SJCRH30 (cell line): Measurements from ENCODE around the gene TRAPPC2L. TPM values are rescaled to one million over a fixed set of nuclear protein-coding genes. Genes with fewer than 3 reads are reported as not detected.
"Not testable (repeated sequence)": the region's sequence is repeated elsewhere in the genome, so short reads cannot be mapped to it uniquely, and the experiment has no call there.

Experiments
- DNase-seq, 2 experiments: peaks; one replicate each; pipeline ENCODE4 v3.0.0-alpha.2; 2015 to 2020
- H3K27ac ChIP-seq: fragments of 250-450 bp; sonication (Bioruptor Pico); 2 replicates; pipeline ENCODE4 v1.5.1; 2020; ENCODE audit warnings: mild to moderate bottlenecking, moderate library complexity
- H3K27me3 ChIP-seq: fragments of 250-450 bp; sonication (Bioruptor Pico); 2 replicates; pipeline ENCODE4 v1.5.1; 2020; ENCODE audit warnings: mild to moderate bottlenecking, moderate library complexity
- H3K36me3 ChIP-seq: fragments of 250-450 bp; sonication (Bioruptor Pico); 2 replicates; pipeline ENCODE4 v1.5.1; 2020; ENCODE audit warnings: mild to moderate bottlenecking, moderate library complexity
- H3K4me1 ChIP-seq: fragments of 250-450 bp; sonication (Bioruptor Pico); 2 replicates; pipeline ENCODE4 v1.5.1; 2020; ENCODE audit warnings: mild to moderate bottlenecking, moderate library complexity
- H3K4me3 ChIP-seq: fragments of 250-450 bp; sonication (Bioruptor Pico); 2 replicates; pipeline ENCODE4 v1.5.1; 2020; ENCODE audit warnings: mild to moderate bottlenecking, moderate library complexity
- H3K9me3 ChIP-seq: fragments of 250-450 bp; sonication (Bioruptor Pico); replicated peaks from 2 replicates; pipeline ENCODE4 v1.5.1; 2020; ENCODE audit warnings: mild to moderate bottlenecking, moderate library complexity
- total RNA-seq: library from RNA; depleted of rRNA; stranded (reverse); fragments of >200 nt; shearing (Covaris generic); gene quantifications from 2 replicates; pipeline ENCODE4 v1.2.3, GENCODE V29; 2014

Gene TRAPPC2L
- total RNA-seq, 1 experiment from 2014 or later, result 34.3 TPM

- Histone ChIP-seq H3K4me3 (no peak overlapping the region), H3K36me3 (no peaks in the 10 kb centered on the region), H3K27me3 (no peaks in the 10 kb centered on the region)
Measured at GRCh38 chr16:88881007-88881615, 24.2 kb downstream of the TRAPPC2L start.

GRCh38 chr16:88881675-88882357, 24.9 kb downstream of the TRAPPC2L start:
- no peak overlapping the region for H3K27ac ChIP-seq
- no peak for DNase-seq
- H3K9me3 ChIP-seq, result no peaks in the 10 kb centered on the region
- H3K27me3 ChIP-seq, result no peaks in the 10 kb centered on the region
- no peaks in the 10 kb centered on the region for H3K36me3 ChIP-seq
- no peaks in the 10 kb centered on the region for H3K4me1 ChIP-seq
- no peak overlapping the region for H3K4me3 ChIP-seq

More at GRCh38 chr16:88881007-88881615, 24.2 kb downstream of the TRAPPC2L start:
- Histone ChIP-seq H3K9me3 (no peaks in the 10 kb centered on the region), H3K4me1 (no peaks in the 10 kb centered on the region), H3K27ac (no peak overlapping the region)
- no peak for DNase-seq

- no peaks in the 10 kb centered on the region for H3K27me3 ChIP-seq
- H3K4me3 ChIP-seq, result no peak overlapping the region
- H3K9me3 ChIP-seq, result no peaks in the 10 kb centered on the region
- H3K4me1 ChIP-seq, result no peaks in the 10 kb centered on the region
- DNase-seq, result no peak
- no peaks in the 10 kb centered on the region for H3K36me3 ChIP-seq
- no peak overlapping the region for H3K27ac ChIP-seq
Measured at GRCh38 chr16:88882358-88883030, 25.6 kb downstream of the TRAPPC2L start.

GRCh38 chr16:88883117-88883895, 26.4 kb downstream of the TRAPPC2L start:
- Histone ChIP-seq H3K4me3 (no peak overlapping the region), H3K36me3 (no peaks in the 10 kb centered on the region), H3K9me3 (no peaks in the 10 kb centered on the region), H3K27me3 (no peaks in the 10 kb centered on the region), H3K4me1 (no peaks in the 10 kb centered on the region), H3K27ac (no peak overlapping the region)
- DNase-seq, result no peak

- H3K4me3 ChIP-seq, result no peak overlapping the region
- H3K4me1 ChIP-seq, result no peaks in the 10 kb centered on the region
- no peak overlapping the region for H3K27ac ChIP-seq
- H3K36me3 ChIP-seq, result no peaks in the 10 kb centered on the region
- H3K27me3 ChIP-seq, result no peaks in the 10 kb centered on the region
- no peaks in the 10 kb centered on the region for H3K9me3 ChIP-seq
- no peak for DNase-seq
Measured at GRCh38 chr16:88883946-88884345, 27.0 kb downstream of the TRAPPC2L start.

GRCh38 chr16:88884569-88885271, 27.8 kb downstream of the TRAPPC2L start:
- Histone ChIP-seq H3K4me1 (no peaks in the 10 kb centered on the region), H3K9me3 (no peaks in the 10 kb centered on the region), H3K36me3 (no peaks in the 10 kb centered on the region), H3K27ac (no peak overlapping the region), H3K4me3 (no peak overlapping the region), H3K27me3 (no peaks in the 10 kb centered on the region)
- DNase-seq, result no peak

- Histone ChIP-seq H3K4me3 (no peak overlapping the region), H3K4me1 (no peaks in the 10 kb centered on the region), H3K9me3 (no peaks in the 10 kb centered on the region), H3K27ac (no peak overlapping the region), H3K27me3 (no peaks in the 10 kb centered on the region), H3K36me3 (no peaks in the 10 kb centered on the region)
- DNase-seq, result no peak
Measured at GRCh38 chr16:88885693-88886280, 28.9 kb downstream of the TRAPPC2L start.

GRCh38 chr16:88886420-88886844, 29.5 kb downstream of the TRAPPC2L start:
- no peak overlapping the region for H3K27ac ChIP-seq
- DNase-seq, result no peak

GRCh38 chr16:88886845-88887521, 30.1 kb downstream of the TRAPPC2L start:
- no peak for DNase-seq

More at GRCh38 chr16:88886420-88886844, 29.5 kb downstream of the TRAPPC2L start:
- H3K9me3 ChIP-seq, result no peaks in the 10 kb centered on the region
- H3K36me3 ChIP-seq, result no peaks in the 10 kb centered on the region
- no peak overlapping the region for H3K4me3 ChIP-seq
- no peaks in the 10 kb centered on the region for H3K27me3 ChIP-seq
- no peaks in the 10 kb centered on the region for H3K4me1 ChIP-seq

GRCh38 chr16:88888057-88888456, 31.1 kb downstream of the TRAPPC2L start:
- Histone ChIP-seq H3K4me1 (no peaks in the 10 kb centered on the region), H3K9me3 (no peaks in the 10 kb centered on the region), H3K27ac (no peak overlapping the region), H3K4me3 (no peak overlapping the region), H3K27me3 (no peaks in the 10 kb centered on the region), H3K36me3 (no peaks in the 10 kb centered on the region)
- no peak for DNase-seq

More at GRCh38 chr16:88886845-88887521, 30.1 kb downstream of the TRAPPC2L start:
- Histone ChIP-seq H3K4me3 (no peak overlapping the region), H3K27me3 (no peaks in the 10 kb centered on the region), H3K36me3 (no peaks in the 10 kb centered on the region), H3K27ac (no peak overlapping the region), H3K9me3 (no peaks in the 10 kb centered on the region), H3K4me1 (no peaks in the 10 kb centered on the region)

GRCh38 chr16:88888461-88889387, 31.8 kb downstream of the TRAPPC2L start:
- Histone ChIP-seq H3K27me3 (no peaks in the 10 kb centered on the region), H3K4me1 (no peaks in the 10 kb centered on the region), H3K36me3 (no peaks in the 10 kb centered on the region), H3K9me3 (no peaks in the 10 kb centered on the region), H3K27ac (no peak overlapping the region), H3K4me3 (no peak overlapping the region)
- DNase-seq, result no peak

- H3K27ac ChIP-seq, H3K9me3 ChIP-seq, H3K4me1 ChIP-seq, DNase-seq, H3K4me3 ChIP-seq, H3K36me3 ChIP-seq, H3K27me3 ChIP-seq: not testable (repeated sequence)
Measured at GRCh38 chr16:88889702-88890352, 32.9 kb downstream of the TRAPPC2L start.
